Vagina (tissue), 2 donors: ENCODE data around the gene TMPRSS3.

Experiments used
- CTCF ChIP-seq, 3 experiments: fragments of 450-650 bp in 2 of 3; fragments of 200-600 bp in 1 of 3; sonication (generic) in 1 of 3; IDR thresholded peaks; one replicate each; pipeline ENCODE4 v1.5.1; 2017 to 2019; ENCODE audit warnings: antibody characterized with exemption in 3 of 3, mild to moderate bottlenecking in 2 of 3, moderate library complexity in 2 of 3
- POLR2A ChIP-seq, 2 donors: fragments of 450-650 bp; IDR thresholded peaks; one replicate each; pipeline ENCODE4 v1.6.1; 2017; ENCODE audit warnings: antibody characterized with exemption in 2 of 2, mild to moderate bottlenecking in 2 of 2, moderate library complexity in 2 of 2
- POLR2AphosphoS5 ChIP-seq, 2 donors: sonication (generic); formaldehyde crosslinking; IDR thresholded peaks; one replicate each; pipeline ENCODE4 v1.9.0; 2017; ENCODE audit warnings: antibody characterized with exemption in 2 of 2, mild to moderate bottlenecking in 2 of 2, low read depth in 1 of 2; ENCODE audit not compliant: insufficient read depth in 1 of 2

- TF ChIP-seq CTCF (IDR thresholded peaks at IDR 0.05) (no peak), POLR2AphosphoS5 (IDR thresholded peaks at IDR 0.05; ENCODE audit: insufficient read depth in 1 of 2, low read depth in 1 of 2) (no peak), POLR2A (IDR thresholded peaks at IDR 0.05) (no peak)
Measured at GRCh38 chr21:42441963-42442362, 46.1 kb upstream of the TMPRSS3 start.
